CD14-positive monocyte (primary cell): ENCODE data around the gene NARS2. TPM values are rescaled to one million over a fixed set of nuclear protein-coding genes. Genes with fewer than 3 reads are reported as not detected.

Experiments
- DNase-seq, 3 donors: peaks; one replicate each; pipeline ENCODE4 v3.0.0-alpha.2; 2011 to 2022
- H2AFZ ChIP-seq: 2 replicates; pipeline ENCODE4 v1.6.0; 2012; ENCODE audit warnings: mild to moderate bottlenecking, low read depth, low read length, inconsistent platforms; ENCODE audit not compliant: insufficient read depth, poor library complexity, severe bottlenecking
- H3K27ac ChIP-seq, 2 donors: 1 replicate in 1 of 2; 2 replicates in 1 of 2; pipeline ENCODE4 v1.5.1; 2012 to 2013; ENCODE audit warnings: low read length in 2 of 2, control low read depth in 1 of 2, inconsistent platforms in 1 of 2, low read depth in 1 of 2, mild to moderate bottlenecking in 1 of 2
- H3K27me3 ChIP-seq, 2 donors: one replicate each; pipeline versions ENCODE4 v1.6.0 to v1.6.1; 2011 to 2013; ENCODE audit warnings: low read length in 2 of 2; ENCODE audit not compliant: control insufficient read depth in 2 of 2, insufficient read depth in 2 of 2
- H3K36me3 ChIP-seq, 2 donors: replicated peaks in 1 of 2; 1 replicate in 1 of 2; 2 replicates in 1 of 2; pipeline versions ENCODE4 v1.5.1 to v1.6.1; 2012 to 2013; ENCODE audit warnings: low read length in 2 of 2, control low read depth in 1 of 2, inconsistent platforms in 1 of 2, mild to moderate bottlenecking in 1 of 2; ENCODE audit not compliant: insufficient read depth in 2 of 2, control insufficient read depth in 1 of 2
- H3K4me1 ChIP-seq, 2 donors: 1 replicate in 1 of 2; 2 replicates in 1 of 2; pipeline versions ENCODE4 v1.5.1 to v1.6.1; 2012 to 2013; ENCODE audit warnings: low read length in 2 of 2, control low read depth in 1 of 2, inconsistent platforms in 1 of 2, mild to moderate bottlenecking in 1 of 2, moderate library complexity in 1 of 2; ENCODE audit not compliant: insufficient read depth in 2 of 2, control insufficient read depth in 1 of 2
- H3K4me2 ChIP-seq: replicated peaks from 2 replicates; pipeline ENCODE3; 2012; ENCODE audit warnings: low read length, moderate library complexity, mild to moderate bottlenecking; ENCODE audit not compliant: poor library complexity, severe bottlenecking; ENCODE audit errors: extremely low read depth
- H3K4me3 ChIP-seq, 3 experiments: fragments of 200-600 bp in 1 of 3; sonication (generic) in 1 of 3; replicated peaks in 1 of 3; 1 replicate in 2 of 3; 2 replicates in 1 of 3; pipeline ENCODE4 v1.5.1; 2011 to 2013; ENCODE audit warnings: low read length in 3 of 3, mild to moderate bottlenecking in 3 of 3, control low read depth in 2 of 3, low read depth in 2 of 3, inconsistent platforms in 1 of 3, moderate library complexity in 1 of 3
- H3K79me2 ChIP-seq: 2 replicates; pipeline ENCODE4 v1.6.0; 2012; ENCODE audit warnings: mild to moderate bottlenecking, control low read depth, inconsistent platforms, low read length, moderate library complexity; ENCODE audit not compliant: insufficient read depth
- H3K9ac ChIP-seq: 2 replicates; pipeline ENCODE4 v1.6.0; 2017; ENCODE audit warnings: low read length, mild to moderate bottlenecking; ENCODE audit not compliant: insufficient read depth, poor library complexity, severe bottlenecking
- H3K9me3 ChIP-seq, 2 donors: replicated peaks in 1 of 2; 1 replicate in 1 of 2; 2 replicates in 1 of 2; pipeline versions ENCODE4 v1.5.1 to v1.6.1; 2012 to 2013; ENCODE audit warnings: low read length in 2 of 2, control low read depth in 1 of 2; ENCODE audit not compliant: control insufficient read depth in 1 of 2, insufficient read depth in 1 of 2
- H4K20me1 ChIP-seq: 2 replicates; pipeline ENCODE4 v1.6.0; 2012; ENCODE audit warnings: mild to moderate bottlenecking, low read length, control low read depth, moderate library complexity; ENCODE audit not compliant: insufficient read depth
- H3K27ac Mint-ChIP-seq, 7 donors: one replicate each; pipeline ENCODE4 v1.8.0; 2020; ENCODE audit warnings: mild to moderate bottlenecking in 7 of 7, mixed read lengths in 7 of 7, moderate library complexity in 6 of 7, inconsistent platforms in 2 of 7
- H3K27me3 Mint-ChIP-seq, 3 donors: one replicate each; pipeline ENCODE4 v1.8.0; 2021 to 2022; ENCODE audit warnings: low read depth in 3 of 3, mild to moderate bottlenecking in 3 of 3, mixed read lengths in 3 of 3, moderate library complexity in 3 of 3, inconsistent platforms in 1 of 3
- H3K36me3 Mint-ChIP-seq, 2 donors: one replicate each; pipeline ENCODE4 v1.8.0; 2020; ENCODE audit warnings: mixed read lengths in 2 of 2, inconsistent platforms in 1 of 2, mild to moderate bottlenecking in 1 of 2
- H3K4me1 Mint-ChIP-seq: one replicate; pipeline ENCODE4 v1.8.0; 2020; ENCODE audit warnings: mild to moderate bottlenecking, mixed read lengths
- H3K4me3 Mint-ChIP-seq, 2 donors: one replicate each; pipeline ENCODE4 v1.8.0; 2020; ENCODE audit warnings: mild to moderate bottlenecking in 2 of 2, mixed read lengths in 2 of 2, moderate library complexity in 1 of 2
- H3K9me3 Mint-ChIP-seq, 7 donors: one replicate each; pipeline ENCODE4 v1.8.0; 2020 to 2022; ENCODE audit warnings: mixed read lengths in 7 of 7, mild to moderate bottlenecking in 6 of 7, moderate library complexity in 6 of 7, inconsistent platforms in 2 of 7
- CTCF ChIP-seq: fragments of 200-600 bp; IDR thresholded peaks from one replicate; pipeline ENCODE4 v1.8.0; 2022; ENCODE audit warnings: antibody characterized with exemption, mild to moderate bottlenecking
- WGBS: methylation state at CpG from one replicate; pipeline ENCODE4 v1.1.5; 2013; ENCODE audit warnings: missing lambda C conversion rate; ENCODE audit not compliant: insufficient coverage; 5-methylcytosine and 5-hydroxymethylcytosine counted together
- intact Hi-C, 2 donors: fragments of 100-400 bp; cut with micrococcal nuclease; formaldehyde crosslinking; loops; one replicate each; pipeline versions ENCODE4 v1.15.0 to v1.15.1; 2023
- polyA plus RNA-seq, 3 donors: library from polyadenylated mRNA; depleted of rRNA in 1 of 3; unstranded in 2 of 3; stranded (reverse) in 1 of 3; fragments of 300-500 nt in 2 of 3; fragments of >200 nt in 1 of 3; fragmentation: Illumina TruSeq in 2 of 3; gene quantifications; 1 replicate in 2 of 3; 2 replicates in 1 of 3; pipeline ENCODE4 v1.2.3, GENCODE V29; 2012 to 2021

The NARS2 gene
- polyA plus RNA-seq, 3 donors = 4.3 to 6.6 (median 4.9) TPM

DNA sequence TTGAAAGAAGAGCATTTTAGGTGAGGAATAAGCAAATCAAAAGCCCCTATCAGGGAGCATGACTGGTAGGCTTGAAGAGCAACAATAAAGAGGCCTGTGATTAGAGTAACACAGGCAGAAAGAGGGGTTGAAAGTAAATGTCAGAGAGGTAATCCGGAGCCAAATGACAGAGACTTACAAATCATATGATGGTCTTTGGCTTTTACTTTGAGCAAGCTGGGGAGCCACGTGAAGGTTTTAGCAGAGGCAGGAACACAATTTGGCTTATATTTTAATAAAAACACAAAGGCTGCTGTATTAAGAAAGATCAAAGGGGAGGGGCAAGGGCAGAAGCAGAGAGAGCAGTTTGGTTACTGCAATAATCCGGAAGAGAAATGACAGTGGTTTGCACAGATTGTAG lies 12.8 kb upstream of the NARS2 start:
- Histone ChIP-seq H3K9me3 (peaks cover 12 to 26% of the 10 kb centered on the region in 2 donors), H4K20me1 (no peaks in the 10 kb centered on the region), H3K4me2 (no peak overlapping the region), H3K4me1 (no peaks in the 10 kb centered on the region), H3K27me3 (peaks cover 0 to 2% of the 10 kb centered on the region in 2 donors), H3K79me2 (no peaks in the 10 kb centered on the region), H3K27ac (no peak overlapping the region), H3K4me3 (no peak overlapping the region), H2AFZ (no peak overlapping the region), H3K9ac (no peak overlapping the region), H3K36me3 (no peaks in the 10 kb centered on the region)
- no peak for TF ChIP-seq CTCF
- no peaks in the 10 kb centered on the region for H3K4me1 Mint-ChIP-seq
- 84% methylated on average over 3 of the region's 3 CpGs for WGBS
- intact Hi-C loops = no loop called here
- peaks cover 0 to 2% of the 10 kb centered on the region in 2 donors for H3K36me3 Mint-ChIP-seq
- H3K27ac Mint-ChIP-seq = peak overlapping the region in 1 of 7 donors; percentile 52
- peaks cover 10 to 25% (median 22%) of the 10 kb centered on the region in 7 donors for H3K9me3 Mint-ChIP-seq
- no peak for DNase-seq
- no peak overlapping the region for H3K4me3 Mint-ChIP-seq
- H3K27me3 Mint-ChIP-seq = peaks cover 3 to 5% (median 5%) of the 10 kb centered on the region in 3 donors

- H3K9me3 ChIP-seq = peaks cover 12 to 28% of the 10 kb centered on the region in 2 donors
Observed at GRCh38 chr11:78586452-78587046, 11.9 kb upstream of the NARS2 start.

More at GRCh38 chr11:78586452-78587046, 11.9 kb upstream of the NARS2 start:
- no CpG with 5 or more reads among the region's 1 CpG for WGBS
- Mint-ChIP-seq H3K9me3 (peaks cover 10 to 26% (median 25%) of the 10 kb centered on the region in 7 donors), H3K36me3 (peaks cover 0 to 2% of the 10 kb centered on the region in 2 donors), H3K27ac (no peak overlapping the region), H3K4me1 (no peaks in the 10 kb centered on the region), H3K4me3 (no peak overlapping the region), H3K27me3 (peaks cover 3 to 4% (median 3%) of the 10 kb centered on the region in 3 donors)
- intact Hi-C loops = no loop called here
- no peak overlapping the region for H3K9ac ChIP-seq
- H4K20me1 ChIP-seq = no peaks in the 10 kb centered on the region
- no peaks in the 10 kb centered on the region for H3K36me3 ChIP-seq
- H3K27me3 ChIP-seq = peaks cover 0 to 2% of the 10 kb centered on the region in 2 donors
- H3K79me2 ChIP-seq = no peaks in the 10 kb centered on the region
- H3K4me2 ChIP-seq = no peak overlapping the region
- no peak overlapping the region for H2AFZ ChIP-seq
- no peak overlapping the region for H3K4me3 ChIP-seq
- H3K27ac ChIP-seq = no peak overlapping the region
- no peaks in the 10 kb centered on the region for H3K4me1 ChIP-seq
- peak; percentile 80 for TF ChIP-seq CTCF
- peak; percentile 27 to 49 (median 45) for DNase-seq
